Skeletal muscle satellite cell (primary cell): ENCODE measurements around the gene PTPRD.
"Not testable (repeated sequence)": the region's sequence is repeated elsewhere in the genome, so short reads cannot be mapped to it uniquely, and the experiment has no call there.

ENCODE experiments used
- H3K27me3 ChIP-seq: 2 replicates; pipeline ENCODE4 v1.7.0; 2013; ENCODE audit warnings: low read length; ENCODE audit not compliant: control insufficient read depth, insufficient read depth
- H3K36me3 ChIP-seq: 2 replicates; pipeline ENCODE4 v1.7.0; 2013; ENCODE audit warnings: mild to moderate bottlenecking, control low read depth, low read length; ENCODE audit not compliant: insufficient read depth
- H3K4me1 ChIP-seq: 2 replicates; pipeline ENCODE4 v1.7.0; 2013; ENCODE audit warnings: low read length; ENCODE audit not compliant: control insufficient read depth, insufficient read depth
- H3K4me2 ChIP-seq: 2 replicates; pipeline ENCODE4 v1.7.0; 2013; ENCODE audit warnings: mild to moderate bottlenecking, low read length
- H3K4me3 ChIP-seq: 2 replicates; pipeline ENCODE4 v1.7.0; 2013; ENCODE audit warnings: low read length
- H3K9ac ChIP-seq: 2 replicates; pipeline ENCODE4 v1.7.0; 2013; ENCODE audit warnings: mild to moderate bottlenecking, low read depth, low read length, moderate library complexity
- H3K9me3 ChIP-seq: replicated peaks from 2 replicates; pipeline ENCODE4 v1.7.0; 2013; ENCODE audit warnings: mild to moderate bottlenecking, control low read depth, low read length

Gene PTPRD

DNA sequence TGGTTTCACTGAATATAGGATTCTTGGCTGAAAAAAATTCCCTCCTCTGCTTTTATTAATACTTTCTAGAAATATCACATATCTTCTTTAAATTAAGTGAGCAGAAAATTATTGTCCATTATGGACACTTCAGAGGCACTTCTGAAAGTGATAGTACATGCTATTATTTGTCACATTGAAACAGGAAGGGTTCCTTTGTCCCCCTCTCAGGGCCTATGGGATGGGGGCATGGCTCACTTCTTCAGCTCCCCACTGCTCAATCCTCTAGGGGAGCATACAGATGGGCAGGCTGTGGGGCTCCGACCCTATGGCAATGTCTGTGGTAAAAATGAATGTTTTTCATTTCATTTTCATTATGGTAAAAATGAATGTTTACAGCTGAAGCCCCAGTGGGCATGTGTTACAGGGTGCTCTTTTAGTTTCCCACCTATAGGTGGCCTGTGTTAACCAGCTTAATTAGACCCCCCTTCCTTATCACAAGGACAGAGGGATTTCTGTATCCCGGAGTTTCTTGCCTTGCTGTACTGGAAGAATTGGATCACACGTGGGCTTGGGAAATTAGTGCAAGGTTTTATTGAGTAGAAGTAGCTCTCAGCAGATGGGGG is 1225.2 kb downstream of the PTPRD start:
- Histone ChIP-seq H3K4me3 (no peak overlapping the region), H3K4me2 (no peak overlapping the region), H3K36me3 (no peaks in the 10 kb centered on the region), H3K4me1 (no peaks in the 10 kb centered on the region), H3K27me3 (no peaks in the 10 kb centered on the region), H3K9ac (no peak overlapping the region), H3K9me3 (no peaks in the 10 kb centered on the region)

- no peaks in the 10 kb centered on the region for H3K4me1 ChIP-seq
- no peak overlapping the region for H3K9ac ChIP-seq
- H3K4me3 ChIP-seq = no peak overlapping the region
- no peaks in the 10 kb centered on the region for H3K9me3 ChIP-seq
- no peak overlapping the region for H3K4me2 ChIP-seq
- no peaks in the 10 kb centered on the region for H3K36me3 ChIP-seq
- no peaks in the 10 kb centered on the region for H3K27me3 ChIP-seq
These were observed 1250.5 kb downstream of the PTPRD start for GRCh38 chr9:9362332-9362731.

- Histone ChIP-seq H3K36me3 (no peaks in the 10 kb centered on the region), H3K9ac (no peak overlapping the region), H3K4me1 (no peaks in the 10 kb centered on the region), H3K4me3 (no peak overlapping the region), H3K9me3 (no peaks in the 10 kb centered on the region), H3K4me2 (no peak overlapping the region), H3K27me3 (no peaks in the 10 kb centered on the region)
These were observed 1259.8 kb downstream of the PTPRD start for GRCh38 chr9:9352877-9353481.

GRCh38 chr9:9341203-9341602 is 1271.6 kb downstream of the PTPRD start:
- H3K4me1 ChIP-seq = no peaks in the 10 kb centered on the region
- H3K4me3 ChIP-seq = no peak overlapping the region
- no peaks in the 10 kb centered on the region for H3K27me3 ChIP-seq
- H3K9me3 ChIP-seq = no peaks in the 10 kb centered on the region
- H3K36me3 ChIP-seq = no peaks in the 10 kb centered on the region
- H3K4me2 ChIP-seq = no peak overlapping the region
- H3K9ac ChIP-seq = no peak overlapping the region

- Histone ChIP-seq H3K27me3 (no peaks in the 10 kb centered on the region), H3K4me3 (no peak overlapping the region), H3K4me2 (no peak overlapping the region), H3K4me1 (no peaks in the 10 kb centered on the region), H3K9ac (no peak overlapping the region), H3K36me3 (no peaks in the 10 kb centered on the region), H3K9me3 (no peaks in the 10 kb centered on the region)
These were observed 1275.7 kb downstream of the PTPRD start for GRCh38 chr9:9337129-9337528.

DNA sequence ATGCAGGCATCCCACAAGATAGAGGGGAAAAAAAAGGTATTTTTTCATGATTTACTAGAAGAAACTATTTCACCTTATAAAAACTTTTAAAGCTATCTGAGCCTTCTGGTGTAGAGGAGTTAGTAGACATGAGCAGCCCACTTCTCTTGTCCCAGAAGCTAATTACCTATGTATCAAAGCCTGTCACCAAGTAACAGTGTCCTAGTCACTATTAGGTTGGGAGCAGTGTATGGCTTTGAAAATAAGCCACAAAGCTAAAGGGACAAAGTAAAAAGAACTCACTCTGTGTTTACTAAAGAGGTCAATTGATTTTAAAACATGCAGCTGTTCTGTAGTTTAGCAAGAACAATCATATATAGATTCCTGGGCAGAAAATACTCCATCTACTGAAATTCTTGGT is 1286.1 kb downstream of the PTPRD start:
- H3K4me2 ChIP-seq = no peak overlapping the region
- no peaks in the 10 kb centered on the region for H3K27me3 ChIP-seq
- H3K9me3 ChIP-seq = no peaks in the 10 kb centered on the region
- no peaks in the 10 kb centered on the region for H3K36me3 ChIP-seq
- H3K9ac ChIP-seq = no peak overlapping the region
- no peak overlapping the region for H3K4me3 ChIP-seq
- H3K4me1 ChIP-seq = no peaks in the 10 kb centered on the region

- Histone ChIP-seq H3K9me3 (no peaks in the 10 kb centered on the region), H3K4me1 (no peaks in the 10 kb centered on the region), H3K4me3 (no peak overlapping the region), H3K9ac (no peak overlapping the region), H3K27me3 (no peaks in the 10 kb centered on the region), H3K4me2 (no peak overlapping the region), H3K36me3 (no peaks in the 10 kb centered on the region)
These were observed 1293.8 kb downstream of the PTPRD start for GRCh38 chr9:9319007-9319406.

- not testable (repeated sequence) for H3K4me1 ChIP-seq, H3K27me3 ChIP-seq, H3K9me3 ChIP-seq, H3K4me3 ChIP-seq, H3K36me3 ChIP-seq, H3K4me2 ChIP-seq, H3K9ac ChIP-seq
These were observed 1302.1 kb downstream of the PTPRD start for GRCh38 chr9:9310743-9311142.

- no peaks in the 10 kb centered on the region for H3K4me1 ChIP-seq
These were observed 1307.2 kb downstream of the PTPRD start for GRCh38 chr9:9305600-9305999.

DNA sequence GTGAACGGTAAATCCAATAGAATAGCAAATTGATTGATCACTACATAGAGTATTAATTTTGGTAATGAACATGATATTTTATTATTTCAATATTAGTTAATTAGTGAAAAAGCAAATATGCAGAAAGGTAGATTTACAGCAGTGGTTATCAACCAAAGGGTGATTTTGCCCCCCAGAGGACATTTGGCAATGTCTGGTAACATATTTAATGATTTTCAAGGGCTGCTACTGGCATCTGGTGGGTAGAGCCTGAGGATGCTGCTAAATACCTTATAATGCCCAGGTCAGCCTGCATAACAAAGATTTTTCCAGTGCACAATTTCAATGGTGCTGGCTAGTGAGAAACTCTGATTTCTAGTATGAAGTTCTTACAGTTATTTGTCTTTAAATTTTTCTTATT is 1313.7 kb downstream of the PTPRD start:
- H3K4me2 ChIP-seq = no peak overlapping the region
- no peaks in the 10 kb centered on the region for H3K9me3 ChIP-seq
- H3K4me3 ChIP-seq = no peak overlapping the region
- H3K27me3 ChIP-seq = no peaks in the 10 kb centered on the region
- no peaks in the 10 kb centered on the region for H3K4me1 ChIP-seq
- H3K36me3 ChIP-seq = no peaks in the 10 kb centered on the region
- H3K9ac ChIP-seq = no peak overlapping the region

More at GRCh38 chr9:9305600-9305999, 1307.2 kb downstream of the PTPRD start:
- Histone ChIP-seq H3K4me3 (no peak overlapping the region), H3K9ac (no peak overlapping the region), H3K4me2 (no peak overlapping the region), H3K27me3 (no peaks in the 10 kb centered on the region), H3K36me3 (no peaks in the 10 kb centered on the region), H3K9me3 (no peaks in the 10 kb centered on the region)

DNA sequence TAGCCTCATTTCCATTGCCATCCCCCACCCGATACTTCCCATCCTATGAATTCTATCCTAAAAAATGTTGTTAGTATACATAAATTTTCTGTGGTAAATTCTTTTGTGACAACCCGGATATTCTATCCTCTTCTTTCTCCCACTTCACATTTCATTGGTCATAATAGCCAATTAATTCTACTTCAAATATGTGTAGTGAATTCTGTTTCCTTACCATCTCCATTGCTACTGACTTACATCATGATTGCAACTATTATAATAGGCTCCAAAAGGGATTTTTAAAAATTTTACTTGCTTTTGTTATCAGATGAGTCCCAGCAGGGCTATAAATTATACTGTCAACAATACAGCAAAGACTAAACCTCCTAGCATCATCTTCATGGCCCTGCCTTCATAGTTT is 1326.8 kb downstream of the PTPRD start:
- H3K36me3 ChIP-seq = no peaks in the 10 kb centered on the region
- no peaks in the 10 kb centered on the region for H3K4me1 ChIP-seq
- no peaks in the 10 kb centered on the region for H3K27me3 ChIP-seq
- H3K9me3 ChIP-seq = no peaks in the 10 kb centered on the region
- H3K4me3 ChIP-seq = no peak overlapping the region
- no peak overlapping the region for H3K4me2 ChIP-seq
- no peak overlapping the region for H3K9ac ChIP-seq

DNA sequence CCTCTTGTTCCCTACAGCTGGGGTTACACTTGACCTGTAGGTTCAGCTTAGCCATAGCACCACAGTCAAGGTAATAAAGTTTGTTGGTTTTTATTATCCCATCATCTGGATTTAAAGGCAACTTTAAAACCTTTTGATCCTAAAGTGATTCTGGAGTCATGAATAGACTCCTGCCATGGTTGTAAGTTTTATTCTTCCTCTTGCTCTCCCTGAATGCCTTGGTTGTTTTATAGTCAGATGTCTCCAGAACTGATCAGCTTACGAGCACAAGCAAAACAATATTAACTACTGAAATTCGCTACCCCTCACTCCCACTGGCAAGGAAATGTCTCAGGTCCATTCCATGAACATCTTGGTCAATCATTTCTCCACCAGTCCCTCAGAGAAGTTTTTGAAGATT is 1328.6 kb downstream of the PTPRD start:
- Histone ChIP-seq H3K36me3 (no peaks in the 10 kb centered on the region), H3K9me3 (no peaks in the 10 kb centered on the region)

More for the DNA sequence above, 1328.6 kb downstream of the PTPRD start:
- Histone ChIP-seq H3K4me3 (no peak overlapping the region), H3K9ac (no peak overlapping the region), H3K27me3 (no peaks in the 10 kb centered on the region), H3K4me1 (no peaks in the 10 kb centered on the region), H3K4me2 (no peak overlapping the region)
